ENCODE data around the gene METTL6. TPM values are rescaled to one million over a fixed set of nuclear protein-coding genes. Genes with fewer than 3 reads are reported as not detected.

Gene METTL6
- total RNA-seq, 1 experiment from 2014 or later: 24.4 TPM

DNA sequence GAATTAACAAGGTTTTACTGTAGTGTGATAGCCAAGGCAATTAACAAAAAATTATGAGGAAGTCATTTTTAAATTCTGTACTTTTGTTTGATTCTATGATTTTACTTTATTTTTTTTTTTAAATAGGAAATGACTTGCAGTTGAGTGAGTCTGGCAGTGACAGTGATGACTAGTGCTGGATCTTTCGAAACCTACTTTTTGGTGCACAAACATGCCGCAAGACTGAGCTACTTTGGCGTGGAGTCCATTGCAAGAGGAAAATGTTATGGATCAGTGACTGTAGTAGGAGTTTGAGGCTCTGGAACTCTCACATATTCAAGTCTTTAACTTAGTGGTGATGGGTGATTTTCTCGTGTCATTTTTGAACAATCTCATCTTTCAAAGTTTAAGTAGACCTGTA lies 11.6 kb upstream of the METTL6 start:
- H3K27ac ChIP-seq (ENCODE audit: low read depth, low read length, poor library complexity, severe bottlenecking): no peak overlapping the region
- no peak for DNase-seq (ENCODE audit: low spot score)
- peaks cover 80% of the 10 kb centered on the region for H3K36me3 ChIP-seq (ENCODE audit: insufficient read depth, low read length, poor library complexity, severe bottlenecking)

DNA sequence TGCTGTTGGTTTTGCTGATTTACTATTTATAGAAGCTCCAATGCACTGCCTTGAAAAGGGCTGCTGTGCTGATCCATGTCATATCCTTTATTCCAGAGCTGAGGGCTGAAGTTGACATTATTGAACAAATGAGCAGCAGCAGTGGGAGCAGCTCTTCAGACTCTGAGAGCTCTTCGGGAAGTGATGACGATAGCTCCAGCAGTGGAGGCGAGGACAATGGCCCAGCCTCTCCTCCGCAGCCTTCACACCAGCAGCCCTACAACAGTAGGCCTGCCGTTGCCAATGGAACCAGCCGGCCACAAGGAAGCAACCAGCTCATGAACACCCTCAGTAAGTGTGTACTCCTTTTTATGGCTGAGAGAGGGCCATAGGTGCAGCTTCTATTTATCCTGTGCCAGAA lies 8.9 kb upstream of the METTL6 start:
- peaks cover 90% of the 10 kb centered on the region for H3K36me3 ChIP-seq (ENCODE audit: insufficient read depth, low read length, poor library complexity, severe bottlenecking)
- intact Hi-C loops (cut with micrococcal nuclease; ENCODE audit: unreplicated experiment): no loop called here
- no peak overlapping the region for H3K27ac ChIP-seq (ENCODE audit: low read depth, low read length, poor library complexity, severe bottlenecking)
- TF ChIP-seq EZH2 (IDR thresholded peaks at IDR 0.05; ENCODE audit: borderline replicate concordance, low read depth, low read length, poor library complexity, severe bottlenecking): no peak
- TF ChIP-seq, protein P1, sequence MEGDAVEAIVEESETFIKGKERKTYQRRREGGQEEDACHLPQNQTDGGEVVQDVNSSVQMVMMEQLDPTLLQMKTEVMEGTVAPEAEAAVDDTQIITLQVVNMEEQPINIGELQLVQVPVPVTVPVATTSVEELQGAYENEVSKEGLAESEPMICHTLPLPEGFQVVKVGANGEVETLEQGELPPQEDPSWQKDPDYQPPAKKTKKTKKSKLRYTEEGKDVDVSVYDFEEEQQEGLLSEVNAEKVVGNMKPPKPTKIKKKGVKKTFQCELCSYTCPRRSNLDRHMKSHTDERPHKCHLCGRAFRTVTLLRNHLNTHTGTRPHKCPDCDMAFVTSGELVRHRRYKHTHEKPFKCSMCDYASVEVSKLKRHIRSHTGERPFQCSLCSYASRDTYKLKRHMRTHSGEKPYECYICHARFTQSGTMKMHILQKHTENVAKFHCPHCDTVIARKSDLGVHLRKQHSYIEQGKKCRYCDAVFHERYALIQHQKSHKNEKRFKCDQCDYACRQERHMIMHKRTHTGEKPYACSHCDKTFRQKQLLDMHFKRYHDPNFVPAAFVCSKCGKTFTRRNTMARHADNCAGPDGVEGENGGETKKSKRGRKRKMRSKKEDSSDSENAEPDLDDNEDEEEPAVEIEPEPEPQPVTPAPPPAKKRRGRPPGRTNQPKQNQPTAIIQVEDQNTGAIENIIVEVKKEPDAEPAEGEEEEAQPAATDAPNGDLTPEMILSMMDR (conservative IDR thresholded peaks at IDR 0.05; ENCODE audit: low read depth, low read length): no peak
- DNase-seq (ENCODE audit: low spot score): no peak
- no peak overlapping the region for H3K4me3 ChIP-seq (ENCODE audit: low read depth, low read length, poor library complexity, severe bottlenecking)
- no TSS peak for BruUV-seq (replicated peaks)
- H3K27me3 ChIP-seq (replicated peaks; ENCODE audit: insufficient read depth, low read depth, low read length, poor library complexity): no peaks in the 10 kb centered on the region
- no peaks in the 10 kb centered on the region for H3K4me1 ChIP-seq (ENCODE audit: insufficient read depth, low read length, poor library complexity, severe bottlenecking)
- ChIA-PET POLR2A (ENCODE audit: low non-redundant PET) (interaction anchor here (0.6 kb wide), 1 partner anchor 169 kb away, joined by 15 read pairs; no protein-coding TSS in a partner anchor), CTCF (no interaction called here)
- H3K9me3 ChIP-seq (ENCODE audit: low read depth, low read length, poor library complexity, severe bottlenecking): no peaks in the 10 kb centered on the region

More for the DNA sequence above, 11.6 kb upstream of the METTL6 start:
- intact Hi-C loops (cut with micrococcal nuclease; ENCODE audit: unreplicated experiment): no loop called here
- ChIA-PET POLR2A (ENCODE audit: low non-redundant PET) (no interaction called here), CTCF (no interaction called here)
- no peaks in the 10 kb centered on the region for H3K4me1 ChIP-seq (ENCODE audit: insufficient read depth, low read length, poor library complexity, severe bottlenecking)
- BruUV-seq (replicated peaks): no TSS peak
- H3K27me3 ChIP-seq (replicated peaks; ENCODE audit: insufficient read depth, low read depth, low read length, poor library complexity): no peaks in the 10 kb centered on the region
- H3K9me3 ChIP-seq (ENCODE audit: low read depth, low read length, poor library complexity, severe bottlenecking): no peaks in the 10 kb centered on the region
- no peak overlapping the region for H3K4me3 ChIP-seq (ENCODE audit: low read depth, low read length, poor library complexity, severe bottlenecking)
- TF ChIP-seq, protein P1 (conservative IDR thresholded peaks at IDR 0.05; ENCODE audit: low read depth, low read length): no peak
- TF ChIP-seq EZH2 (IDR thresholded peaks at IDR 0.05; ENCODE audit: borderline replicate concordance, low read depth, low read length, poor library complexity, severe bottlenecking): no peak

DNA sequence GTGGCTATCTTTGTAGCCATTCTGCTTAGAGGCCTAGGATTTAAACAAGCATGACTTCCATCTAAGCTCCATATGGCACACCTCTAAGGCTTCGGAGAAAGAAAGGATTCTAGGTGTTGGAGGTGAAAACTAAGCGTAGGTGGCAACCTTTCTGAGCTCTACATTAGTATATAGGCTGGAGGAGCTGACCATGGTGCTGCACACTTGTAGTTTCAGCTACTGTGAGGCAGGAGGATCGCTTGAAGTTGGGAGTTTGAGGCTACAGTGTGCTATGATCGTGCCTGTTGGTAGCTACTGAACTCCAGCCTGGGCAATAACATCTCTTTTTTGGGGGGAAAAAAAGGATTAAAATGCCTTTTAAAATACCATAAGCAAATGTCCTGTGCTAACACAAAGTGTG lies 7.4 kb upstream of the METTL6 start:
- no peak for DNase-seq (ENCODE audit: low spot score)
- Histone ChIP-seq H3K36me3 (ENCODE audit: insufficient read depth, low read length, poor library complexity, severe bottlenecking) (peaks cover 80% of the 10 kb centered on the region), H3K4me3 (ENCODE audit: low read depth, low read length, poor library complexity, severe bottlenecking) (no peak overlapping the region), H3K27me3 (replicated peaks; ENCODE audit: insufficient read depth, low read depth, low read length, poor library complexity) (no peaks in the 10 kb centered on the region), H3K4me1 (ENCODE audit: insufficient read depth, low read length, poor library complexity, severe bottlenecking) (no peaks in the 10 kb centered on the region), H3K9me3 (ENCODE audit: low read depth, low read length, poor library complexity, severe bottlenecking) (no peaks in the 10 kb centered on the region), H3K27ac (ENCODE audit: low read depth, low read length, poor library complexity, severe bottlenecking) (no peak overlapping the region)
- no TSS peak for BruUV-seq (replicated peaks)
- ChIA-PET CTCF (no interaction called here), POLR2A (ENCODE audit: low non-redundant PET) (no interaction called here)
- intact Hi-C loops (cut with micrococcal nuclease; ENCODE audit: unreplicated experiment): no loop called here
- TF ChIP-seq, protein P1 (conservative IDR thresholded peaks at IDR 0.05; ENCODE audit: low read depth, low read length): no peak
- TF ChIP-seq EZH2 (IDR thresholded peaks at IDR 0.05; ENCODE audit: borderline replicate concordance, low read depth, low read length, poor library complexity, severe bottlenecking): no peak

Measured in A673 (cell line).